Upper lobe of right lung (tissue), 1 donor: ENCODE data around the gene HBG1. TPM values are rescaled to one million over a fixed set of nuclear protein-coding genes. Genes with fewer than 3 reads are reported as not detected.
A peak's percentile ranks its signal among the peaks of the same experiment; 100 is the strongest.
"Not testable (repeated sequence)": the region's sequence is repeated elsewhere in the genome, so short reads cannot be mapped to it uniquely, and the experiment has no call there.

Experiments used
- ATAC-seq: fragments of 200-7000 bp; cut with Tn5 transposase; one replicate; pipeline ENCODE4 v1.9.1; 2020; ENCODE audit warnings: mild to moderate bottlenecking, moderate library complexity
- DNase-seq: peaks from one replicate; pipeline ENCODE4 v3.0.0-alpha.2; 2020
- H3K27ac ChIP-seq: fragments of 200-600 bp; one replicate; pipeline ENCODE4 v1.8.0; 2022
- H3K27me3 ChIP-seq: fragments of 200-600 bp; one replicate; pipeline ENCODE4 v1.8.0; 2022; ENCODE audit warnings: mild to moderate bottlenecking
- H3K36me3 ChIP-seq: fragments of 200-600 bp; one replicate; pipeline ENCODE4 v1.8.0; 2022
- H3K4me1 ChIP-seq: fragments of 200-600 bp; one replicate; pipeline ENCODE4 v1.8.0; 2022
- H3K4me3 ChIP-seq: fragments of 200-600 bp; one replicate; pipeline ENCODE4 v1.8.0; 2022; ENCODE audit warnings: mild to moderate bottlenecking
- H3K9me3 ChIP-seq: fragments of 200-600 bp; one replicate; pipeline ENCODE4 v1.8.0; 2022
- CTCF ChIP-seq: fragments of 200-600 bp; IDR thresholded peaks from one replicate; pipeline ENCODE4 v1.8.0; 2022; ENCODE audit warnings: antibody characterized with exemption
- intact Hi-C: fragments of 100-400 bp; cut with DNase I; formaldehyde crosslinking; loops from one replicate; pipeline ENCODE4 v1.11.0; 2022
- total RNA-seq: library from RNA; stranded (reverse); fragmentation: NEBNext Ultra II Directional; extraction: Animal tissue kit (Norgen Biotek cat#: 25700); gene quantifications from one replicate; pipeline ENCODE4 v1.2.1, GENCODE V29; 2021
- donor health status: DM: no; HTN: yes; CAD: no; lungs with severe emphysema.

Gene HBG1
- total RNA-seq, 1 donor from 2014 or later: not detected

DNA sequence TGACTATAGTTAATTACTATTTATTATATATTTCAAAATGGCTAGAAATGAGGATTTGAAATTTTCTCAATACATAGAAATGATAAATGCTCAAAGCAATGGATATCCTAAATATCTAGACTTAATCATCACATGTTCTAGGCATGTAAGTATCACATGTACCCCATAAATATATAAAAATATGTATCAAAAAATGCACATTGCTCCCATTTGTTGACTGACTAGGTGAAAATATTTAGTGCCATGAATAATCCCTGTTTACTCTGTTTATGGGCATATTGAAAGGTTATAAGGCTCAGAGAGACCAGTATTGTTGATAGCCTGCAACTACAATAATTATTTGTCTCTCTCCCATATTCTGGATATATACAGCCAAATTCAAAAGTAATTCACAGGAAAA lies 17.0 kb upstream of the HBG1 start:
- Histone ChIP-seq H3K9me3 (no peaks in the 10 kb centered on the region), H3K4me1 (no peaks in the 10 kb centered on the region), H3K36me3 (no peaks in the 10 kb centered on the region), H3K27ac (no peak overlapping the region), H3K4me3 (no peak overlapping the region), H3K27me3 (no peaks in the 10 kb centered on the region)
- ATAC-seq: no peak
- no peak for DNase-seq
- intact Hi-C loops: no loop called here
- no peak for TF ChIP-seq CTCF

DNA sequence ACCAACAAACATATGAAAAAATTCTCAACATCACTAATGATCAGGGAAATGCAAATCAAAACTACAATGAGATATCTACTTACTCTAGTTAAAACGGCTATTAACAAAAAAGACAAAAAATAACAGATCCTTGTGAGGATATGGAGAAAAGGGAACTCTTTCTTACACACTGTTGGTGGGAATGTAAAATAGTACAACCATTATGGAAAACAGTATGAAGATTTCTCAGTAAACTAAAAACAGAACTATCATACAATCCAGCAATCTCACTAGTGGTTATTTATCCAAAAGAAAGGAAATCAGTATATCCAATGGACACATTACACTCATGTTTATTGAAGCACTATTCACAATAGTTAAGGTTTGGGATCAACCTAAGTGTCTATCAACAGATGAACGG lies 16.2 kb upstream of the HBG1 start:
- no peaks in the 10 kb centered on the region for H3K9me3 ChIP-seq
- intact Hi-C loops: no loop called here
- no peak for TF ChIP-seq CTCF
- no peak overlapping the region for H3K4me3 ChIP-seq
- H3K4me1 ChIP-seq: no peaks in the 10 kb centered on the region
- DNase-seq (no peak), ATAC-seq (no peak)
- H3K27me3 ChIP-seq: no peaks in the 10 kb centered on the region
- no peak overlapping the region for H3K27ac ChIP-seq
- no peaks in the 10 kb centered on the region for H3K36me3 ChIP-seq

DNA sequence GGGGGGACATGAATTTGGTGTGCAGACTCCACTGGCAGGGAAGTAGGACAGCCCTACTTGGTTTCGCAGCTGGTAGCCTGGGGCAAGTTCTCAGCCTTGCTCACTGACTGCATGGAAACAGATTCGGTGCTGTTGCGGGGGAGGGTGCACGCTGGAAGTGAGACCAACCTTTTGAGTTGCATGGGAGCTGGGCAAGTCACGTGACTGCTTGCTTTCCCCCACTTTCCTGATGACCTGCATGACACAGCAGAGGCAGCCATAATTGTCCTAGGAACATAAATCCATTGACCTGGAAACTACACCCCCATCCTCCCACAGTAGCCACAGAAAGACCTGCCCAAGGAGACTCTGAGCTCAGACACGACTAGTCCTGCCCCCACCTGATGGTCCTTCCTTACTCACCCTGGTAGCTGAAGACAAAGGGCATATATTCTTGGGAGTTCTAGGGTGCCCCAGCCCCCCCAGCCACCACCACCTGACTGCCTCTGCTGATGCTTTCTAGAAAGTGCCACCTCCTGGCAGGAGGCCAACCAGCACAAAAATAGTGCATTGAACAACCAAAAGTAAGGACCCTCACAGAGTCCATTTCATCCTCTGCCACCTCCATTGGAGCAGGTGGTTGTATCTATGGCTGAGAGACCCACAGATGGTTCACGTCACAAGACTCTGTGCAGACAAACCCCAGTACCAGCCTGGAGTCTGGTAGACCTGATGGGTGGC lies 9.0 kb upstream of the HBG1 start:
- no peak for TF ChIP-seq CTCF
- H3K4me3 ChIP-seq: no peak overlapping the region
- no peaks in the 10 kb centered on the region for H3K9me3 ChIP-seq
- H3K4me1 ChIP-seq: no peaks in the 10 kb centered on the region
- no peak overlapping the region for H3K27ac ChIP-seq
- intact Hi-C loops: no loop called here
- no peaks in the 10 kb centered on the region for H3K27me3 ChIP-seq
- ATAC-seq (no peak), DNase-seq (no peak)
- H3K36me3 ChIP-seq: no peaks in the 10 kb centered on the region

DNA sequence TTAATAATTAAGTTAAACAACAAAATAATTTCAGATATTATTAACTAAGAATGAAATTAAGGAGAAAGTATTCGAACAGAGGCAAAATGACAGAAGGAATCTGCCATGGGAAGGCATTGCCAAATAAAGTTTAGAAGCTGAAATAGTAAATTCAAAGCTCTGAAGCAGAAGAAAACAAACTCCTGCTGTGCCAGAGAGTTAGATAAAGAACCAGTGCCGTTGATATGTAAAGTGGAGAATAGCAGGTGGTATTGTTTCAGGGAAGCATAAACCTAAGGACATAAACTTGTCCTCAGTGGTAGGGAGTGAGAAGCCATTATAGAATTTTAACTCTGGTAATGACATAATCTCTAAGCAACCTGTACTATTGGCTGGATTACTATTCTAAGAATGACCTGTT lies 7.6 kb upstream of the HBG1 start:
- H3K27ac ChIP-seq: no peak overlapping the region
- ATAC-seq: no peak
- H3K4me1 ChIP-seq: no peaks in the 10 kb centered on the region
- intact Hi-C loops: no loop called here
- H3K27me3 ChIP-seq: no peaks in the 10 kb centered on the region
- no peak overlapping the region for H3K4me3 ChIP-seq
- no peaks in the 10 kb centered on the region for H3K9me3 ChIP-seq
- DNase-seq: no peak
- no peaks in the 10 kb centered on the region for H3K36me3 ChIP-seq
- no peak for TF ChIP-seq CTCF

DNA sequence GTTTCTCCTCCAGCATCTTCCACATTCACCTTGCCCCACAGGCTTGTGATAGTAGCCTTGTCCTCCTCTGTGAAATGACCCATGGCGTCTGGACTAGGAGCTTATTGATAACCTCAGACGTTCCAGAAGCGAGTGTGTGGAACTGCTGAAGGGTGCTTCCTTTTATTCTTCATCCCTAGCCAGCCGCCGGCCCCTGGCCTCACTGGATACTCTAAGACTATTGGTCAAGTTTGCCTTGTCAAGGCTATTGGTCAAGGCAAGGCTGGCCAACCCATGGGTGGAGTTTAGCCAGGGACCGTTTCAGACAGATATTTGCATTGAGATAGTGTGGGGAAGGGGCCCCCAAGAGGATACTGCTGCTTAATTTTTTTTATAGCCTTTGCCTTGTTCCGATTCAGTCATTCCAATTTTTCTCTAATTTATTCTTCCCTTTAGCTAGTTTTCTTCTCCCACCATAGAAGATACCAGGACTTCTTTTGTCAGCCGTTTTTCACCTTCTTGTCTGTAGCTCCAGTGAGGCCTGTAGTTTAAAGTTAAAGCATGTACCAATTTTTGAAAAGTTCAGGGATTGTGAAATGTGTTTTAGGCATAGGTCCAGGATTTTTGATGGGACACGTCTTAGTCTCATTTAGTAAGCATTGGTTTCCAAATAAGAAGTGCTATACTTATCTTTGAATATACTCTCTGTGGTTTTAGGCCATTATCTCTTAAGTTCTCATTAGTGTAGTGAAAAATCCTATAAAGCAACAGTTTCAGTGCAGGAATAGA lies 5.2 kb upstream of the HBG1 start, which contains the start of gene HBG2:
TSS of gene HBG2 (minus strand) at position 136 of the 768 bp plus-strand sequence. CDS start at position 83, 53 bp downstream.
- H3K4me3 ChIP-seq, H3K9me3 ChIP-seq, intact Hi-C loops, H3K4me1 ChIP-seq, H3K27me3 ChIP-seq, ATAC-seq, H3K27ac ChIP-seq, DNase-seq, H3K36me3 ChIP-seq: not testable (repeated sequence)

GRCh38 chr11:5254023-5254422 lies 4.4 kb upstream of the HBG1 start:
- H3K9me3 ChIP-seq, intact Hi-C loops, H3K27ac ChIP-seq, H3K4me3 ChIP-seq, DNase-seq, H3K27me3 ChIP-seq, H3K36me3 ChIP-seq, H3K4me1 ChIP-seq: not testable (repeated sequence)
- peak; percentile 24 for ATAC-seq

DNA sequence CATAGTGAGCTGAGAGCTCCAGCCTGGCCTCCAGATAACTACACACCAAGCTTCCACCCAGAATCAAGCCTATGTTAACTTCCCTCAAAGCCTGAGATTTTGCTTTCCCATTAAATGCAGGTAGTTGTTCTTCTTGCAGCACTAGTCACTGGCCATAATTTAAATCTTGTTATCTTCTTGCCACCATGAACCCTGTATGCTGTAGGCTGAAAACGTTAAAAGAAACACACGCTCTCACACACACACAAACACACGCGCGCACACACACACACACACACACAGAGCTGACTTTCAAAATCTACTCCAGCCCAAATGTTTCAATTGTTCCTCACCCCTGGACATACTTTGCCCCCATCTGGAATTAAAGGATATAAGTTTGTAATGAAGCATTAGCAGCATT lies 3.8 kb upstream of the HBG1 start:
- intact Hi-C loops, DNase-seq, H3K27ac ChIP-seq, H3K4me3 ChIP-seq, H3K36me3 ChIP-seq, H3K27me3 ChIP-seq, ATAC-seq, H3K4me1 ChIP-seq, H3K9me3 ChIP-seq: not testable (repeated sequence)
